C1 segment of cervical spinal cord (tissue), 14 donors: Measurements from ENCODE around the gene NISCH.

Experiments used
- DNase-seq, 14 donors: peaks; one replicate each; lab custom pipeline; 2025; lab: John Stamatoyannopoulos, UW

NISCH gene

GRCh38 chr3:52537165-52537620, 81.8 kb downstream of the NISCH start:
- DNase-seq, result no peak

- DNase-seq, result no peak
Observed at GRCh38 chr3:52537726-52538421, 82.5 kb downstream of the NISCH start.

GRCh38 chr3:52539010-52539653, 83.7 kb downstream of the NISCH start:
- no peak for DNase-seq

- no peak for DNase-seq
Observed at GRCh38 chr3:52541050-52541449, 85.6 kb downstream of the NISCH start.
